MG63 (cell line): Measurements from ENCODE around the gene KCNMA1. TPM values are rescaled to one million over a fixed set of nuclear protein-coding genes. Genes with fewer than 3 reads are reported as not detected.
A peak's percentile ranks its signal among the peaks of the same experiment; 100 is the strongest.

Experiments
- DNase-seq: peaks from one replicate; pipeline ENCODE4 v3.0.0-alpha.2; 2020
- H3K27me3 ChIP-seq: fragments of 250-450 bp; sonication (Bioruptor Pico); 2 replicates; pipeline ENCODE4 v1.5.1; 2020; ENCODE audit warnings: mild to moderate bottlenecking, moderate library complexity
- H3K36me3 ChIP-seq: fragments of 250-450 bp; sonication (Bioruptor Pico); 2 replicates; pipeline ENCODE4 v1.5.1; 2020; ENCODE audit warnings: mild to moderate bottlenecking, moderate library complexity
- H3K4me3 ChIP-seq: fragments of 250-450 bp; sonication (Bioruptor Pico); 2 replicates; pipeline ENCODE4 v1.5.1; 2020; ENCODE audit warnings: mild to moderate bottlenecking, moderate library complexity
- H3K9me3 ChIP-seq: fragments of 250-450 bp; sonication (Bioruptor Pico); 2 replicates; pipeline ENCODE4 v1.5.1; 2020; ENCODE audit warnings: mild to moderate bottlenecking, moderate library complexity
- total RNA-seq: library from RNA; depleted of rRNA; stranded (reverse); fragments of >200 nt; shearing (Covaris generic); gene quantifications from 2 replicates; pipeline ENCODE4 v1.2.3, GENCODE V29; 2014; ENCODE audit warnings: low replicate concordance

The KCNMA1 gene
- total RNA-seq, 1 experiment from 2014 or later = 40.8 TPM

GRCh38 chr10:77548157-77548556 lies 89.5 kb downstream of the KCNMA1 start:
- no peak for DNase-seq
- peaks cover 4% of the 10 kb centered on the region; the same call in 1 of the 2 replicates for H3K36me3 ChIP-seq
- no peaks in the 10 kb centered on the region for H3K9me3 ChIP-seq
- no peaks in the 10 kb centered on the region for H3K27me3 ChIP-seq
- no peak overlapping the region for H3K4me3 ChIP-seq

- H3K36me3 ChIP-seq = peaks cover 4% of the 10 kb centered on the region; the same call in 1 of the 2 replicates
- H3K9me3 ChIP-seq = peaks cover 2% of the 10 kb centered on the region; the same call in 1 of the 2 replicates
- no peak overlapping the region for H3K4me3 ChIP-seq
- DNase-seq = no peak
- H3K27me3 ChIP-seq = no peaks in the 10 kb centered on the region
These were observed 90.1 kb downstream of the KCNMA1 start for GRCh38 chr10:77547307-77548050.

- H3K36me3 ChIP-seq = peaks cover 8% of the 10 kb centered on the region; the same call in 1 of the 2 replicates
- DNase-seq = no peak
- no peaks in the 10 kb centered on the region for H3K27me3 ChIP-seq
- no peak overlapping the region for H3K4me3 ChIP-seq
- peaks cover 11% of the 10 kb centered on the region for H3K9me3 ChIP-seq
These were observed 91.6 kb downstream of the KCNMA1 start for GRCh38 chr10:77546042-77546441.

GRCh38 chr10:77545585-77545984 lies 92.0 kb downstream of the KCNMA1 start:
- no peak overlapping the region for H3K4me3 ChIP-seq
- DNase-seq = no peak
- H3K27me3 ChIP-seq = no peaks in the 10 kb centered on the region
- H3K36me3 ChIP-seq = peaks cover 4% of the 10 kb centered on the region; the same call in 1 of the 2 replicates
- peaks cover 11% of the 10 kb centered on the region for H3K9me3 ChIP-seq

- no peaks in the 10 kb centered on the region for H3K27me3 ChIP-seq
- peaks cover 11% of the 10 kb centered on the region for H3K9me3 ChIP-seq
- no peak for DNase-seq
- H3K4me3 ChIP-seq = no peak overlapping the region
- H3K36me3 ChIP-seq = peaks cover 4% of the 10 kb centered on the region
These were observed 93.0 kb downstream of the KCNMA1 start for GRCh38 chr10:77544617-77545016.

GRCh38 chr10:77542710-77543259 lies 94.8 kb downstream of the KCNMA1 start:
- no peak for DNase-seq
- Histone ChIP-seq H3K9me3 (peaks cover 11% of the 10 kb centered on the region), H3K36me3 (peaks cover 4% of the 10 kb centered on the region), H3K4me3 (no peak overlapping the region), H3K27me3 (no peaks in the 10 kb centered on the region)

GRCh38 chr10:77541944-77542343 lies 95.7 kb downstream of the KCNMA1 start:
- no peaks in the 10 kb centered on the region for H3K27me3 ChIP-seq
- DNase-seq = no peak
- H3K4me3 ChIP-seq = no peak overlapping the region
- peaks cover 4% of the 10 kb centered on the region for H3K36me3 ChIP-seq
- peaks cover 11% of the 10 kb centered on the region for H3K9me3 ChIP-seq

- H3K36me3 ChIP-seq = peaks cover 4% of the 10 kb centered on the region
- H3K9me3 ChIP-seq = peaks cover 11% of the 10 kb centered on the region
- no peak overlapping the region for H3K4me3 ChIP-seq
- DNase-seq = no peak
- H3K27me3 ChIP-seq = no peaks in the 10 kb centered on the region
These were observed 96.4 kb downstream of the KCNMA1 start for GRCh38 chr10:77541247-77541646.

- no peak for DNase-seq
- Histone ChIP-seq H3K27me3 (no peaks in the 10 kb centered on the region), H3K9me3 (peaks cover 11% of the 10 kb centered on the region), H3K4me3 (no peak overlapping the region), H3K36me3 (peaks cover 4% of the 10 kb centered on the region)
These were observed 98.3 kb downstream of the KCNMA1 start for GRCh38 chr10:77539147-77539935.

- H3K4me3 ChIP-seq = no peak overlapping the region
- H3K9me3 ChIP-seq = peaks cover 11% of the 10 kb centered on the region
- H3K36me3 ChIP-seq = peaks cover 4% of the 10 kb centered on the region
- no peaks in the 10 kb centered on the region for H3K27me3 ChIP-seq
- DNase-seq = no peak
These were observed 99.8 kb downstream of the KCNMA1 start for GRCh38 chr10:77537720-77538373.

GRCh38 chr10:77537071-77537470 lies 100.5 kb downstream of the KCNMA1 start:
- H3K36me3 ChIP-seq = peaks cover 4% of the 10 kb centered on the region
- DNase-seq = no peak
- peaks cover 9% of the 10 kb centered on the region; the same call in 1 of the 2 replicates for H3K9me3 ChIP-seq
- H3K4me3 ChIP-seq = no peak overlapping the region
- no peaks in the 10 kb centered on the region for H3K27me3 ChIP-seq

- peak; percentile 34 for DNase-seq
These were observed 103.7 kb downstream of the KCNMA1 start for GRCh38 chr10:77533887-77534278.

GRCh38 chr10:77533146-77533886 lies 104.3 kb downstream of the KCNMA1 start:
- H3K36me3 ChIP-seq = no peaks in the 10 kb centered on the region
- no peaks in the 10 kb centered on the region for H3K9me3 ChIP-seq
- no peaks in the 10 kb centered on the region for H3K27me3 ChIP-seq
- DNase-seq = no peak
- H3K4me3 ChIP-seq = no peak overlapping the region

More at GRCh38 chr10:77533887-77534278, 103.7 kb downstream of the KCNMA1 start:
- Histone ChIP-seq H3K27me3 (no peaks in the 10 kb centered on the region), H3K36me3 (no peaks in the 10 kb centered on the region), H3K4me3 (no peak overlapping the region), H3K9me3 (no peaks in the 10 kb centered on the region)

GRCh38 chr10:77532068-77532467 lies 105.5 kb downstream of the KCNMA1 start:
- DNase-seq = peak; percentile 91
- H3K36me3 ChIP-seq = no peaks in the 10 kb centered on the region
- H3K9me3 ChIP-seq = no peaks in the 10 kb centered on the region
- H3K4me3 ChIP-seq = peak overlapping the region; percentile 15
- H3K27me3 ChIP-seq = no peaks in the 10 kb centered on the region

GRCh38 chr10:77531441-77532001 lies 106.1 kb downstream of the KCNMA1 start:
- no peaks in the 10 kb centered on the region for H3K27me3 ChIP-seq
- H3K4me3 ChIP-seq = peak overlapping the region; percentile 12
- DNase-seq = peak; percentile 95
- no peaks in the 10 kb centered on the region for H3K9me3 ChIP-seq
- no peaks in the 10 kb centered on the region for H3K36me3 ChIP-seq

- DNase-seq = no peak
- Histone ChIP-seq H3K36me3 (peaks cover 3% of the 10 kb centered on the region; the same call in 1 of the 2 replicates), H3K4me3 (no peak overlapping the region), H3K27me3 (no peaks in the 10 kb centered on the region; the same call in 1 of the 2 replicates), H3K9me3 (no peaks in the 10 kb centered on the region)
These were observed 107.6 kb downstream of the KCNMA1 start for GRCh38 chr10:77530011-77530410.
